Mesendoderm (in vitro differentiated cells): ENCODE results near the gene ABCB6.
A peak's percentile ranks its signal among the peaks of the same experiment; 100 is the strongest.

Source experiments
- DNase-seq: peaks from one replicate; pipeline ENCODE4 v3.0.0; 2013
- H2AK5ac ChIP-seq: 2 replicates; pipeline ENCODE4 v1.6.1; 2013; ENCODE audit warnings: low read length, inconsistent platforms
- H2BK120ac ChIP-seq: 2 replicates; pipeline ENCODE4 v1.6.1; 2013; ENCODE audit warnings: low read depth, mild to moderate bottlenecking, low read length, moderate library complexity, mixed read lengths
- H2BK15ac ChIP-seq: replicated peaks from 2 replicates; pipeline ENCODE4 v1.6.1; 2013; ENCODE audit warnings: low read depth, mild to moderate bottlenecking, moderate library complexity
- H2BK5ac ChIP-seq: 2 replicates; pipeline ENCODE4 v1.6.1; 2013; ENCODE audit warnings: low read length, inconsistent platforms
- H3K18ac ChIP-seq: 2 replicates; pipeline ENCODE4 v1.6.1; 2013; ENCODE audit warnings: mild to moderate bottlenecking, low read length, mixed read lengths
- H3K23ac ChIP-seq: one replicate; pipeline ENCODE4 v1.6.1; 2013; ENCODE audit warnings: low read length
- H3K27ac ChIP-seq: 2 replicates; pipeline ENCODE4 v1.5.1; 2013; ENCODE audit warnings: low read depth, mild to moderate bottlenecking, inconsistent platforms, low read length, moderate library complexity
- H3K27me3 ChIP-seq: 2 replicates; pipeline ENCODE4 v1.6.1; 2013; ENCODE audit warnings: low read length, control low read depth, mild to moderate bottlenecking, inconsistent platforms; ENCODE audit not compliant: insufficient read depth, poor library complexity
- H3K36me3 ChIP-seq: 2 replicates; pipeline ENCODE4 v1.6.1; 2013; ENCODE audit warnings: low read length, inconsistent platforms; ENCODE audit not compliant: control insufficient read depth, insufficient read depth
- H3K4ac ChIP-seq: one replicate; pipeline ENCODE4 v1.6.1; 2013; ENCODE audit warnings: low read depth, mild to moderate bottlenecking, low read length, moderate library complexity
- H3K4me1 ChIP-seq: 2 replicates; pipeline ENCODE4 v1.6.1; 2013; ENCODE audit warnings: low read depth, low read length, inconsistent platforms; ENCODE audit not compliant: control insufficient read depth
- H3K4me2 ChIP-seq: 2 replicates; pipeline ENCODE4 v1.6.1; 2013; ENCODE audit warnings: low read length
- H3K4me3 ChIP-seq: 2 replicates; pipeline ENCODE4 v1.5.1; 2013; ENCODE audit warnings: mild to moderate bottlenecking, low read length
- H3K56ac ChIP-seq: one replicate; pipeline ENCODE4 v1.6.1; 2013; ENCODE audit warnings: low read length
- H3K79me1 ChIP-seq: 2 replicates; pipeline ENCODE4 v1.6.1; 2013; ENCODE audit warnings: low read length, inconsistent platforms
- H3K79me2 ChIP-seq: 2 replicates; pipeline ENCODE4 v1.6.1; 2013; ENCODE audit warnings: mild to moderate bottlenecking, low read length; ENCODE audit not compliant: control insufficient read depth, insufficient read depth
- H3K9ac ChIP-seq: 2 replicates; pipeline ENCODE4 v1.6.1; 2013; ENCODE audit warnings: low read length, inconsistent platforms
- H4K5ac ChIP-seq: one replicate; pipeline ENCODE4 v1.6.1; 2013; ENCODE audit warnings: low read length
- H4K8ac ChIP-seq: one replicate; pipeline ENCODE4 v1.6.1; 2013; ENCODE audit warnings: low read depth, mild to moderate bottlenecking, control low read depth, low read length, moderate library complexity
- WGBS: extraction: QIAGEN DNeasy Blood & Tissue Kit; methylation state at CpG from one replicate; pipeline ENCODE4 v1.1.7; 2013; ENCODE audit warnings: low lambda C conversion rate, missing lambda C conversion rate; ENCODE audit not compliant: insufficient coverage; ENCODE audit errors: extremely low coverage; 5-methylcytosine and 5-hydroxymethylcytosine counted together

The ABCB6 gene

DNA sequence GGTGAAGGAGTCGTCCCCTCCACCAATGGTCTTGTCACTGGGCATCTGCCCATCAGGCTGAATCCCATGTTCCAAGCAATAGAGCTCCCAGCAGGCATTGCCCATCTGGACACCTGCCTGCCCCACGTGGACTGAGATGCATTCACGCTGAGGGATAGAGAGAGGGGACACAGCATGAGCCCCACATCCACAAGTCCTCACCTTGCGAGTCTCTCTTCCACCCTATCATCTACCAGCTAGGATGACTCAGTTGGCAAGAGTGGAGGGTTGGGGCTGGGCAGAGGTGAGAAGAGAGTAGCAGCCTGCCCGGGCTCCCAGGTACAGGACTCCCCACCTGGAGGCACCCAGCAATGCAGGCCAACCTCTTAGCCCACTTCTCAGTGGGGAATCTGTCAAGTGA is 33.3 kb upstream of the ABCB6 start:
- Histone ChIP-seq H3K56ac (no peak overlapping the region), H3K4ac (no peak overlapping the region), H3K79me2 (peaks cover 2% of the 10 kb centered on the region), H3K4me3 (no peak overlapping the region), H3K9ac (no peak overlapping the region), H3K4me2 (no peak overlapping the region), H3K4me1 (peaks cover 5% of the 10 kb centered on the region), H3K27ac (no peak overlapping the region), H2BK5ac (peak overlapping the region; percentile 50), H2BK120ac (no peak overlapping the region), H4K8ac (no peak overlapping the region), H4K5ac (no peak overlapping the region), H3K18ac (no peak overlapping the region), H3K23ac (peak overlapping the region; percentile 80), H2AK5ac (no peak overlapping the region), H2BK15ac (no peak overlapping the region), H3K36me3 (no peaks in the 10 kb centered on the region), H3K79me1 (peaks cover 2% of the 10 kb centered on the region), H3K27me3 (peaks cover 16% of the 10 kb centered on the region)
- no CpG with 5 or more reads among the region's 5 CpGs for WGBS
- DNase-seq: no peak

DNA sequence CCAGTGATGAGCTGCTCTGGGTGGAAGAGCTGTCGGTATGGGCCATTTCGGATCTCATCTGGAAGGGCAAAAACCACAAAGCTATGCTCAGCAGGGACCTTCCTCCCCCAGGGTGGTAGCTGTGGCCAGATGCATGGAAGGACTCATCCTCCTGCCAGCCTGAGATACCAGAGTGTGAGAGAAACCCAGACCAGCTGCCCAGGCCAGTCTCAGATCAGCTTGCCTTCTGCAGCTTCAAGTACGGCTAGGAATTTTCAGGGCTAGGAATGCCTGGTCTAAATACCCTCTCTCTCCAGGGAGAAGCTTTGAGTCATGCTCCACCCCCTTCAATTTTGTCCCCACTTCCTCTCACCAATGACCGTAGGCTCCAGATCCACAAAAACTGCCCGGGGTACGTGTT is 32.9 kb upstream of the ABCB6 start:
- no peak overlapping the region for H2BK15ac ChIP-seq
- H3K4ac ChIP-seq: no peak overlapping the region
- H3K27me3 ChIP-seq: peaks cover 16% of the 10 kb centered on the region
- no peak overlapping the region for H2BK5ac ChIP-seq
- H3K23ac ChIP-seq: peak overlapping the region; percentile 80
- H3K36me3 ChIP-seq: no peaks in the 10 kb centered on the region
- no CpG with 5 or more reads among the region's 6 CpGs for WGBS
- peaks cover 2% of the 10 kb centered on the region for H3K79me2 ChIP-seq
- DNase-seq: peak; percentile 34
- no peak overlapping the region for H3K27ac ChIP-seq
- no peak overlapping the region for H2BK120ac ChIP-seq
- H4K8ac ChIP-seq: no peak overlapping the region
- peaks cover 2% of the 10 kb centered on the region for H3K79me1 ChIP-seq
- no peak overlapping the region for H3K18ac ChIP-seq
- H3K4me2 ChIP-seq: no peak overlapping the region
- no peak overlapping the region for H4K5ac ChIP-seq
- no peak overlapping the region for H2AK5ac ChIP-seq
- H3K4me3 ChIP-seq: no peak overlapping the region
- H3K9ac ChIP-seq: no peak overlapping the region
- H3K4me1 ChIP-seq: peaks cover 5% of the 10 kb centered on the region
- no peak overlapping the region for H3K56ac ChIP-seq

DNA sequence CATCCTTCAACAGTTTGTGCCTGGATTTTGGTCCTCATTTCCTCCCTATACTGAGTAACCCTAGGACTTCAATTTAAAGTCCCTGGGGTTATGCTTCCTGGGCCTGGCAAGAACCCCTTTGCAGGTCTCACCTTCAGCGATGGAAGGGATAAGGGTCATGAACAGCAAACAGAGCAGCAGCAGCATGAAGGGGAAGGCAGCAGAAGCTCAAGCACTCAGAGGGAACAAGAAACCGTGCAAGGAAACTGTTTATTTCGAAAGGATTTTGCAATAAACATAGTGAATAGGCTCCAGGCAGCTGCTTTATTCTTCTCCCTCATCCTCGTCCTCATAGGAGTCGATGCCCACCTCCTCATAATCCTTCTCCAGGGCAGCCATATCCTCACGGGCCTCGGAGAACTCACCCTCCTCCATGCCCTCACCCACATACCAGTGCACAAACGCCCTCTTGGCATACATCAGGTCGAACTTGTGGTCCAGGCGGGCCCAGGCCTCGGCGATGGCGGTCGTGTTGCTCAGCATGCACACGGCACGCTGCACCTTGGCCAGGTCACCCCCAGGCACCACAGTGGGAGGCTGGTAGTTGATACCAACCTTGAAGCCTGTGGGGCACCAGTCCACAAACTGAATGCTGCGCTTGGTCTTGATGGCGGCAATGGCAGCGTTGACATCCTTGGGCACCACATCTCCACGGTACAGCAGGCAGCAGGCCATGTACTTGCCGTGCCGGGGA is 31.5 kb upstream of the ABCB6 start:
- H3K27ac ChIP-seq: no peak overlapping the region
- no peak overlapping the region for H2AK5ac ChIP-seq
- H3K18ac ChIP-seq: no peak overlapping the region
- H3K4me2 ChIP-seq: no peak overlapping the region
- H3K79me1 ChIP-seq: peaks cover 9% of the 10 kb centered on the region
- no peak overlapping the region for H2BK120ac ChIP-seq
- H3K4ac ChIP-seq: no peak overlapping the region
- no peak overlapping the region for H3K56ac ChIP-seq
- H3K9ac ChIP-seq: no peak overlapping the region
- no peak for DNase-seq
- peaks cover 10% of the 10 kb centered on the region for H3K27me3 ChIP-seq
- WGBS: no CpG with 5 or more reads among the region's 22 CpGs
- H4K5ac ChIP-seq: no peak overlapping the region
- H3K23ac ChIP-seq: no peak overlapping the region
- H3K4me3 ChIP-seq: no peak overlapping the region
- no peaks in the 10 kb centered on the region for H3K36me3 ChIP-seq
- peaks cover 5% of the 10 kb centered on the region for H3K4me1 ChIP-seq
- H2BK15ac ChIP-seq: no peak overlapping the region
- H3K79me2 ChIP-seq: peaks cover 2% of the 10 kb centered on the region
- H2BK5ac ChIP-seq: no peak overlapping the region
- no peak overlapping the region for H4K8ac ChIP-seq

DNA sequence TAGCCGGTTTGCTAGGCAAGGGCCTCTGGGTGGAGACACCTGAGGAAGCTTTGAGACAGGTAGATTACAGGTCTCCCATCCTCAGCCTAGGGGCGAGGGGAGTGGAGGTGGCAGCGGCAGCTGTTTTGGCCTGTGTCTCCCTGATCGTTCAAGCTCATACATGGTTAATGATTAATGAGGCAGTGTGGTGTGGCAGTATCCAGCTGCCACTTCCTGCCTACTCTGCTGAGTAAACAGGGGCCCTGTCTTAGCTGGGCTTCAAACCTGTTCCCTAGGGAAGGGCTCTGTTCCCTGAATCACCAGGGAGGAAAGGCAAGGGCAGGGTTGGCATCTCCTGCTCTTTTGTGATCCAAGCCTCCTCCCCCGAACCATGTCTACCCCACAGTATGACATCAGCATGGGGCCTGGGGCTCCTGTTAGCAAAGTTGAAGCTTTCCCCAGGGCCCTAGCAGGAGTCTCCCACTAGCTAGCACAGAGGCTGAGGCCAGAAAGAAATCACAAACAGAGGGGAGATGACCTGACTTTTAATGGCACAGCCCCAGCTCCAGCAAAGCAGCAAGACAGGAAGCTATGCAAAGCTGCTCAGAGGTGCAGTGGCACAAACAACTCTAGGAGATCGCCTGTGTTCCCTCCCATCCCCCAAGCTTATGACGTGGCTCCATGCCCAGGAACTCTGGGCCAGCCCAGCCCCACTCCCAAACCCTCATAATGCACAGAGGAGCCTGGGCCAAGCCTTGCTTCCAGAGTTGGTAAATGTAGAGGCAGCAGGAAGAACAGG is 30.6 kb upstream of the ABCB6 start:
- H3K4me3 ChIP-seq: no peak overlapping the region
- H3K4me1 ChIP-seq: peaks cover 7% of the 10 kb centered on the region
- H3K79me2 ChIP-seq: peaks cover 2% of the 10 kb centered on the region
- H4K5ac ChIP-seq: no peak overlapping the region
- H3K4ac ChIP-seq: no peak overlapping the region
- H2BK5ac ChIP-seq: no peak overlapping the region
- no CpG with 5 or more reads among the region's 7 CpGs for whole genome bisulfite sequencing
- peak; percentile 61 for DNase-seq
- no peaks in the 10 kb centered on the region for H3K36me3 ChIP-seq
- no peak overlapping the region for H3K18ac ChIP-seq
- no peak overlapping the region for H3K23ac ChIP-seq
- H3K4me2 ChIP-seq: no peak overlapping the region
- peak overlapping the region; percentile 40 for H3K27ac ChIP-seq
- H3K79me1 ChIP-seq: peaks cover 9% of the 10 kb centered on the region
- H2BK120ac ChIP-seq: no peak overlapping the region
- peak overlapping the region; percentile 38 for H3K56ac ChIP-seq
- no peak overlapping the region for H2AK5ac ChIP-seq
- no peak overlapping the region for H2BK15ac ChIP-seq
- no peak overlapping the region for H4K8ac ChIP-seq
- H3K9ac ChIP-seq: peak overlapping the region; percentile 18
- peaks cover 4% of the 10 kb centered on the region for H3K27me3 ChIP-seq

DNA sequence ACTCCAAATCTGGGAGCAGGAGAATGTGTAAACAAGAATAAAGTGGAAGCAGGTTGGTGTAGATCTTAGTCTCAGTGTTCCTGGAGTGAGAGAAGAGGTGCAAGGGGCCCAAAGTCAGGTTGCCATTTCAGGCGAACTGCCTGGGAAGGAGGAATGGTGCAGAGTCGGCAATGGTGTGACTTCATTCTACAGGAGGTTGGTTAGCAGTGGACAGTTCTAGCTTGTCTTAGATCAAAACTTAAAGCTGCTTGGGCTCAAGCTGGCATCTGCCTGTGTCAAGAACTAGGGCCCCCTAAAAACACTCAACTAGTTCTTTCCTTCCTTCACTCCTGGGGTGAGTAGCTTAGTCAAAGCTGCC is 30.1 kb upstream of the ABCB6 start:
- no peaks in the 10 kb centered on the region for H3K36me3 ChIP-seq
- no peak overlapping the region for H3K9ac ChIP-seq
- H2BK15ac ChIP-seq: no peak overlapping the region
- H3K4me3 ChIP-seq: no peak overlapping the region
- peaks cover 9% of the 10 kb centered on the region for H3K79me1 ChIP-seq
- peaks cover 2% of the 10 kb centered on the region for H3K79me2 ChIP-seq
- WGBS: no CpG with 5 or more reads among the region's 2 CpGs
- H3K23ac ChIP-seq: no peak overlapping the region
- no peak overlapping the region for H4K8ac ChIP-seq
- no peak overlapping the region for H2BK120ac ChIP-seq
- H4K5ac ChIP-seq: no peak overlapping the region
- no peak overlapping the region for H3K18ac ChIP-seq
- no peak for DNase-seq
- H3K27ac ChIP-seq: no peak overlapping the region
- H3K4me2 ChIP-seq: no peak overlapping the region
- peak overlapping the region; percentile 51 for H3K56ac ChIP-seq
- no peaks in the 10 kb centered on the region for H3K27me3 ChIP-seq
- H3K4ac ChIP-seq: no peak overlapping the region
- H2AK5ac ChIP-seq: no peak overlapping the region
- peaks cover 7% of the 10 kb centered on the region for H3K4me1 ChIP-seq
- no peak overlapping the region for H2BK5ac ChIP-seq
